ENCODE measurements around the gene DIAPH1. TPM values are rescaled to one million over a fixed set of nuclear protein-coding genes. Genes with fewer than 3 reads are reported as not detected.

DIAPH1 gene
- total RNA-seq, 1 experiment from 2014 or later, result 142 TPM

DNA sequence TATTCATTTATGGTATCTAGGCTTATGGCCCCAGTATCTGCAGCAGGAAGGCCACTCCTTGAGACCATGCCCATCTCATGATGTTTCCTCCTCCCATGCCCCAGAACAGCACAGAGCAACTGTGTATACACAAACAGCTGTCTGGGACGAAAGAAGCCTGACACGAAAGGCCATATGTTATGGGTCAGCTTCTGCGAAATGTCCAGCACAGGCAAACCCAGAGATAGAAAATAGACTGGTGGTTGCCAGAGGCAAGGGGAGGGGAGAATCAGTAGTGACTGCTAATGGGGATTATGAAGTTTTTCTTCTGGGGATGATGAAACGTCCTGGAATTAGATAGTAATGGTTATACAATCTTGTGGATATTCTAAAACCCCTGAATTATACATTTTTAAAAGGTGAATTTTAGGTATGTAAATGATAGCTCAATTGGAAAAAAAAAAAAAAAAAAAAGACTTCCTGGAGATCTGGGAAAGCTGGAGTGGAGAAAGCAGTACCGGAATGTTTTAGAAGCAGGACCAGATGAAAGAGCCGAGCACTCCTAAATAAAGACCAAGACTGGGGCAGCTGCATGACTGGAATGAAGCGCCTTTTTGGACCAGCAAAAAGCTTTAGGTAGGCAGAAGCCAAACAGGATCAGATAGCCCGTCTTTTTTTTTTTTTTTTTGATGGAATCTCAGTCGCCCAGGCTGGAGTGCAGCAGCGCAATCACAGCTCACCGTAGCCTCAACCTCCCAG, 100.8 kb downstream of the DIAPH1 start:
- RAD21 ChIA-PET (ENCODE audit: low non-redundant PET in 1 of 2, low total read pairs in 2 of 2, uncharacterized antibody in 2 of 2, unreplicated experiment in 2 of 2), result no interaction called here
- Histone ChIP-seq H3K4me3 (replicated peaks in 1 of 2; ENCODE audit: low read depth in 1 of 2, low read length in 2 of 2) (no peak overlapping the region), H3K4me2 (ENCODE audit: low read length) (no peak overlapping the region), H3K9me2 (ENCODE audit: insufficient read depth) (no peaks in the 10 kb centered on the region), H3K27ac (ENCODE audit: low read depth, low read length) (no peak overlapping the region), H2AFZ (ENCODE audit: low read depth, low read length, poor library complexity, severe bottlenecking) (no peak overlapping the region), H3K9ac (ENCODE audit: low read length) (no peak overlapping the region), H4K20me1 (ENCODE audit: insufficient read depth) (no peaks in the 10 kb centered on the region), H3K4me1 (ENCODE audit: control insufficient read depth in 1 of 2, insufficient read depth in 2 of 2, low read length in 2 of 2) (peaks cover 34 to 57% of the 10 kb centered on the region in 2 experiments), H3K79me2 (ENCODE audit: insufficient read depth, low read length) (peaks cover 9% of the 10 kb centered on the region; the same call in 1 of the 2 replicates), H3K9me3 (ENCODE audit: control insufficient read depth in 1 of 2, insufficient read depth in 1 of 2, low read depth in 1 of 2, low read length in 2 of 2) (no peaks in the 10 kb centered on the region), H3K27me3 (ENCODE audit: insufficient read depth, low read length) (no peaks in the 10 kb centered on the region), H3K36me3 (ENCODE audit: control insufficient read depth in 1 of 2, insufficient read depth in 2 of 2, low read length in 2 of 2) (peaks cover 6 to 39% of the 10 kb centered on the region in 2 experiments; a peak in 2 of 4 replicates)
- POLR2A ChIA-PET, result no interaction called here
- BruUV-seq (replicated peaks), result no TSS peak
- intact Hi-C loops (cut with micrococcal nuclease), result loop anchor here (5.0 kb wide), 1 partner anchor 791 kb away; no protein-coding TSS in a partner anchor
- ATAC-seq (no peak), DNase-seq (ENCODE audit: low read depth, low spot score) (no peak)
- CTCF ChIA-PET, result no interaction called here
- TF ChIP-seq TCF7L2 (IDR thresholded peaks at IDR 0.05; ENCODE audit: borderline replicate concordance, extremely low read depth, insufficient read depth, insufficient read length), result no peak
- TF ChIP-seq POLR2A (IDR thresholded peaks at IDR 0.05; ENCODE audit: borderline replicate concordance, extremely low read depth, insufficient read depth, insufficient read length), result no peak
- TF ChIP-seq, protein P1, sequence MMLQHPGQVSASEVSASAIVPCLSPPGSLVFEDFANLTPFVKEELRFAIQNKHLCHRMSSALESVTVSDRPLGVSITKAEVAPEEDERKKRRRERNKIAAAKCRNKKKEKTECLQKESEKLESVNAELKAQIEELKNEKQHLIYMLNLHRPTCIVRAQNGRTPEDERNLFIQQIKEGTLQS (IDR thresholded peaks at IDR 0.05), result no peak
- no peak for TF ChIP-seq REST (IDR thresholded peaks at IDR 0.05; ENCODE audit: low read depth)
- TF ChIP-seq SRF (IDR thresholded peaks at IDR 0.05; ENCODE audit: low read depth), result no peak
- TF ChIP-seq, protein P2, sequence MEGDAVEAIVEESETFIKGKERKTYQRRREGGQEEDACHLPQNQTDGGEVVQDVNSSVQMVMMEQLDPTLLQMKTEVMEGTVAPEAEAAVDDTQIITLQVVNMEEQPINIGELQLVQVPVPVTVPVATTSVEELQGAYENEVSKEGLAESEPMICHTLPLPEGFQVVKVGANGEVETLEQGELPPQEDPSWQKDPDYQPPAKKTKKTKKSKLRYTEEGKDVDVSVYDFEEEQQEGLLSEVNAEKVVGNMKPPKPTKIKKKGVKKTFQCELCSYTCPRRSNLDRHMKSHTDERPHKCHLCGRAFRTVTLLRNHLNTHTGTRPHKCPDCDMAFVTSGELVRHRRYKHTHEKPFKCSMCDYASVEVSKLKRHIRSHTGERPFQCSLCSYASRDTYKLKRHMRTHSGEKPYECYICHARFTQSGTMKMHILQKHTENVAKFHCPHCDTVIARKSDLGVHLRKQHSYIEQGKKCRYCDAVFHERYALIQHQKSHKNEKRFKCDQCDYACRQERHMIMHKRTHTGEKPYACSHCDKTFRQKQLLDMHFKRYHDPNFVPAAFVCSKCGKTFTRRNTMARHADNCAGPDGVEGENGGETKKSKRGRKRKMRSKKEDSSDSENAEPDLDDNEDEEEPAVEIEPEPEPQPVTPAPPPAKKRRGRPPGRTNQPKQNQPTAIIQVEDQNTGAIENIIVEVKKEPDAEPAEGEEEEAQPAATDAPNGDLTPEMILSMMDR (IDR thresholded peaks at IDR 0.05 in 2 of 3, conservative IDR thresholded peaks at IDR 0.05 in 1 of 3; ENCODE audit: borderline replicate concordance in 1 of 3, insufficient read depth in 1 of 3, low read depth in 2 of 3, low read length in 2 of 3), result no peak
- TF ChIP-seq FOSL1 (IDR thresholded peaks at IDR 0.05; ENCODE audit: low read depth), result no peak
- no peak for TF ChIP-seq CBX3 (IDR thresholded peaks at IDR 0.05; ENCODE audit: low read depth)
- TF ChIP-seq POLR2AphosphoS5 (IDR thresholded peaks at IDR 0.05; ENCODE audit: low read depth, low read length), result no peak

All from HCT116 (cell line).